H1 (cell line): ENCODE data around the gene ASAP2. TPM values are rescaled to one million over a fixed set of nuclear protein-coding genes. Genes with fewer than 3 reads are reported as not detected.

Source experiments
- CBX8 ChIP-seq: fragments of 300-800, 300-1000 bp; sonication (generic); IDR thresholded peaks from 2 replicates; pipeline ENCODE4 v1.7.1; 2016; ENCODE audit warnings: low read depth, low read length, borderline replicate concordance
- GTF2F1 ChIP-seq: IDR thresholded peaks from 2 replicates; pipeline ENCODE4 v1.6.1; 2012; ENCODE audit warnings: low read depth, low read length, improper control_type of control experiment, borderline replicate concordance
- SIRT6 ChIP-seq: IDR thresholded peaks from one replicate; pipeline ENCODE4 v1.7.1; 2012; ENCODE audit warnings: low read length, inconsistent platforms
- TEAD4 ChIP-seq: IDR thresholded peaks from 2 replicates; pipeline ENCODE4 v1.6.1; 2012; ENCODE audit warnings: low read depth, low read length, inconsistent platforms, mixed read lengths
- USF2 ChIP-seq: IDR thresholded peaks from 2 replicates; pipeline ENCODE4 v1.6.1; 2011; ENCODE audit warnings: low read length, improper control_type of control experiment
- polyA plus RNA-seq, 7 experiments: library from polyadenylated mRNA; depleted of rRNA in 3 of 7; stranded (reverse) in 5 of 7; unstranded in 2 of 7; fragments of >200 nt in 5 of 7; fragments of 200-250 nt in 2 of 7; gene quantifications; 1 replicate in 5 of 7; 2 replicates in 1 of 7; 4 replicates in 1 of 7; pipeline versions ENCODE4 v1.2.1 to v1.2.3, GENCODE V29; 2011 to 2013; ENCODE audit warnings: missing spikeins in 2 of 7, mixed read lengths in 2 of 7
- total RNA-seq: library from RNA; stranded (reverse); fragmentation: NEBNext Ultra II Directional; extraction: Animal tissue kit (Norgen Biotek cat#: 25700); gene quantifications from 2 replicates; pipeline ENCODE4 v1.2.1, GENCODE V29; 2021

The ASAP2 gene
- total and polyA plus RNA-seq, 2 of the 8 experiments (the other 6 are each of a cell fraction or from before 2014, with no cell fraction given) = 10.2 to 18.7 TPM

GRCh38 chr2:9258501-9258900 is 51.9 kb downstream of the ASAP2 start (continued):
- TF ChIP-seq USF2 (no peak), TEAD4 (no peak), GTF2F1 (no peak), CBX8 (no peak), SIRT6 (no peak)
